ENCODE data around the gene PRUNE2. TPM values are rescaled to one million over a fixed set of nuclear protein-coding genes. Genes with fewer than 3 reads are reported as not detected.
"Not testable (repeated sequence)": the region's sequence is repeated elsewhere in the genome, so short reads cannot be mapped to it uniquely, and the experiment has no call there.

Gene PRUNE2
- total and polyA plus RNA-seq, 7 experiments from 2014 or later: 0.78 to 1.6 TPM; not detected in 5

DNA sequence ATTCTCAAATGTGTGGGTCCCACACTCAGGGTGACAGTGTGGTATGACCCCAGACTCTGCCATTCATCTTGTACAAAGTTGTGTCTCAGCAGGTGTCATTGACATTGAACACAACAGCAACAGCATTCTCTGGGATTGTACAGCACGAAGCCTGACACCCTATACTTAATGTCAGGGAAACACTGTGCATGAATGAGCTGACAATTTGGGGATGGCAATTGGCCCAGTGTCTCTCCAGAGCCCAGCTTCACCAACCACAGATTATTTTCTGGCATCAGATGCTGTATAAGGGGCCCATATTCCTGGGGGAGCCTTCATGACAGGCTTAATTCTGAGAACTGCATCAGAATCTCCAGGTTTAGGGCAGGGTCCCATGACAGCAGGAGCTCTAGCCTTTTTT is 303.7 kb downstream of the PRUNE2 start:
- Histone ChIP-seq H3K36me3 (ENCODE audit: control insufficient read depth in 2 of 3, insufficient read depth in 3 of 3, low read length in 3 of 3) (no peaks in the 10 kb centered on the region), H3K9me3 (ENCODE audit: control insufficient read depth in 2 of 3, low read length in 3 of 3) (no peaks in the 10 kb centered on the region), H3K4me3 (ENCODE audit: low read length) (no peak overlapping the region), H3K27ac (ENCODE audit: low read depth, low read length) (no peak overlapping the region), H3K4me1 (ENCODE audit: control insufficient read depth in 2 of 2, insufficient read depth in 2 of 2, low read length in 2 of 2) (no peaks in the 10 kb centered on the region), H3K27me3 (ENCODE audit: control insufficient read depth in 2 of 2, insufficient read depth in 2 of 2, low read length in 2 of 2) (no peaks in the 10 kb centered on the region)
- intact Hi-C loops (cut with micrococcal nuclease): no loop called here
- Mint-ChIP-seq H3K9me3 (peaks cover 0 to 2% (median 0%) of the 10 kb centered on the region in 11 donors), H3K4me3 (no peak overlapping the region), H3K4me1 (peaks cover 0 to 6% (median 0%) of the 10 kb centered on the region in 7 donors), H3K27ac (no peak overlapping the region), H3K27me3 (peaks cover 4 to 22% (median 13%) of the 10 kb centered on the region in 5 donors), H3K36me3 (no peaks in the 10 kb centered on the region)
- ChIA-PET CTCF (no interaction called here), POLR2A (no interaction called here)
- DNase-seq: no peak
- no peak for ATAC-seq

DNA sequence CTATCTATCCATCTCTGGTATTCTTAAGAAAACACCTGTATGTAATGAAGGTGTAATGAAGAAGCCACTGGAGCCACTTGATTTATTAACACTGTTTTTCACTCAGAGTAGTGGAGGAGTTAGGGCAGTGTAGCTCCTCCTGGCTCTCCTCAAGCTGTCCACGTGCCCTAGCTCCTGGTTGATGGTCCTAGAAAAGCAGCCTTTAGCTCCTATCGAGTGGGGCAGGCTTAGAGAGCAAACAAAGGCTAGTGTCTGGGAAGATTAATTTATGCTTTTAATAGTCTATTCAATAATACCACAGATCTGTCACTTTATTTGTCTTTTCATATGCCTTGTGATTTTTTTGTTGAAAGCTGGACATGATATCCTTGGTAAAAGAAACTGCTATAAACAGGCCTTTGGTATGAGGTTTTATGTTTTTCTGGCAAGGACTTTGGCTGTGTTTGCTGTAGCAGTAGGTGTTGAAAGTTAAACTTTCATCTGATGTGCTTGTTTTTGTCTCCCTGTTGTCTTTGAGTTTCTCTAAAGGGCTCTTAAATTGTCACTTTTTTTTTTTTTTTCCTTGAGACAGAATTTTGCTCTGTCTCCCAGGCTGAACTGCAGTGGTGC is 305.8 kb downstream of the PRUNE2 start:
- intact Hi-C loops (cut with micrococcal nuclease): no loop called here
- H3K27ac Mint-ChIP-seq: no peak overlapping the region
- Histone ChIP-seq H3K4me3 (ENCODE audit: low read length) (no peak overlapping the region), H3K27ac (ENCODE audit: low read depth, low read length) (no peak overlapping the region), H3K27me3 (ENCODE audit: control insufficient read depth in 2 of 2, insufficient read depth in 2 of 2, low read length in 2 of 2) (no peaks in the 10 kb centered on the region), H3K36me3 (ENCODE audit: control insufficient read depth in 2 of 3, insufficient read depth in 3 of 3, low read length in 3 of 3) (no peaks in the 10 kb centered on the region), H3K9me3 (ENCODE audit: control insufficient read depth in 2 of 3, low read length in 3 of 3) (no peaks in the 10 kb centered on the region), H3K4me1 (ENCODE audit: control insufficient read depth in 2 of 2, insufficient read depth in 2 of 2, low read length in 2 of 2) (no peaks in the 10 kb centered on the region)
- H3K9me3 Mint-ChIP-seq: peaks cover 0 to 2% (median 0%) of the 10 kb centered on the region in 11 donors
- DNase-seq (no peak), ATAC-seq (no peak)
- POLR2A ChIA-PET: no interaction called here
- peaks cover 4 to 23% (median 10%) of the 10 kb centered on the region in 5 donors for H3K27me3 Mint-ChIP-seq
- peaks cover 0 to 6% (median 0%) of the 10 kb centered on the region in 7 donors for H3K4me1 Mint-ChIP-seq
- no peak overlapping the region for H3K4me3 Mint-ChIP-seq
- CTCF ChIA-PET: no interaction called here
- H3K36me3 Mint-ChIP-seq: no peaks in the 10 kb centered on the region

DNA sequence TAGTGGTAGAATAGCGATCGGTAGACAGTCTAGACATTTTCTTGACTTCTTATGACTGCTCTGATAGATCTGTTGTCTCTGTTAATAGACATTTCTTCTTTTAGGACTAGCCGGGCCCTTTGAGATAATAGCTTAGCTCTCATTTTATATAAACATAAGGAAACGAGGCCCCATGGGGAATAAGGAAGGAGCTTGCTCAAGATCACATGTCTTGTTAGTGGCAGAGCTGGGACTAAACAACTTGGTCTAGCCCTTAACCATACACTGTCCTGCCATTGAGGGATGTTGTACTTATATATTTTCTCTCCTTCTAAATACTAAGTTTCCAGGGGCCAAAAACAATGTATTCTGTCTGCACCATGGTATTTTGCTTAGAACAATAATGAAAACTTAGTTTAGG is 306.9 kb downstream of the PRUNE2 start:
- POLR2A ChIA-PET: no interaction called here
- no peaks in the 10 kb centered on the region for H3K36me3 Mint-ChIP-seq
- Histone ChIP-seq H3K4me3 (ENCODE audit: low read length) (no peak overlapping the region), H3K27ac (ENCODE audit: low read depth, low read length) (no peak overlapping the region), H3K27me3 (ENCODE audit: control insufficient read depth in 2 of 2, insufficient read depth in 2 of 2, low read length in 2 of 2) (no peaks in the 10 kb centered on the region), H3K9me3 (ENCODE audit: control insufficient read depth in 2 of 3, low read length in 3 of 3) (no peaks in the 10 kb centered on the region), H3K4me1 (ENCODE audit: control insufficient read depth in 2 of 2, insufficient read depth in 2 of 2, low read length in 2 of 2) (no peaks in the 10 kb centered on the region), H3K36me3 (ENCODE audit: control insufficient read depth in 2 of 3, insufficient read depth in 3 of 3, low read length in 3 of 3) (no peaks in the 10 kb centered on the region)
- intact Hi-C loops (cut with micrococcal nuclease): no loop called here
- no peak overlapping the region for H3K27ac Mint-ChIP-seq
- peaks cover 0 to 2% (median 0%) of the 10 kb centered on the region in 11 donors for H3K9me3 Mint-ChIP-seq
- no peak overlapping the region for H3K4me3 Mint-ChIP-seq
- no peak for DNase-seq
- H3K4me1 Mint-ChIP-seq: peaks cover 0 to 6% (median 0%) of the 10 kb centered on the region in 7 donors
- no peak for ATAC-seq
- CTCF ChIA-PET: no interaction called here
- H3K27me3 Mint-ChIP-seq: peaks cover 4 to 31% (median 10%) of the 10 kb centered on the region in 5 donors

DNA sequence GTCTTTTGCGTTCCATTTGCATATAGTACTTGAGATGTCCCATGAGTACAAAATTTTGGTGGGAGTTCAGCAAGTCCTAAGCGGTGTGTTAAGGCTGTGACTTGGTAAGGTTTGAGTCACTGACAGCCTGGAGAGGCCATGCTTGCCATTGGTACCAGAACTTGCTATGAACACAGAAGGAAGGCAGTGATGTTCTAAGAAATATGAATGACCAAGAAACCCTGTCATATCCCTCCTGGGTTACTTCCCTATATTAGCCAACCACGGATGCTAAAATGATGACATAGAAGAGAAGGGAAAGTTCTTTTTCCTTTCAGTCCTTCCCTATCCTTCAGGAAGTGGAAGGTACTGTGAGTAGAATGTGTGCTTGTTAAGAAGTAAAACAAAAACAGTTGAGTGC is 310.3 kb downstream of the PRUNE2 start:
- intact Hi-C loops (cut with micrococcal nuclease): no loop called here
- no peak overlapping the region for H3K4me3 Mint-ChIP-seq
- Histone ChIP-seq H3K4me1 (ENCODE audit: control insufficient read depth in 2 of 2, insufficient read depth in 2 of 2, low read length in 2 of 2) (no peaks in the 10 kb centered on the region), H3K27ac (ENCODE audit: low read depth, low read length) (no peak overlapping the region), H3K27me3 (ENCODE audit: control insufficient read depth in 2 of 2, insufficient read depth in 2 of 2, low read length in 2 of 2) (no peaks in the 10 kb centered on the region), H3K36me3 (ENCODE audit: control insufficient read depth in 2 of 3, insufficient read depth in 3 of 3, low read length in 3 of 3) (no peaks in the 10 kb centered on the region), H3K4me3 (ENCODE audit: low read length) (no peak overlapping the region), H3K9me3 (ENCODE audit: control insufficient read depth in 2 of 3, low read length in 3 of 3) (no peaks in the 10 kb centered on the region)
- ATAC-seq (peak; percentile 84), DNase-seq (no peak)
- H3K27me3 Mint-ChIP-seq: peaks cover 0 to 32% (median 15%) of the 10 kb centered on the region in 5 donors
- peaks cover 0 to 17% (median 0%) of the 10 kb centered on the region in 7 donors for H3K4me1 Mint-ChIP-seq
- ChIA-PET CTCF (no interaction called here), POLR2A (no interaction called here)
- no peak overlapping the region for H3K27ac Mint-ChIP-seq
- H3K9me3 Mint-ChIP-seq: peaks cover 0 to 2% (median 0%) of the 10 kb centered on the region in 11 donors
- H3K36me3 Mint-ChIP-seq: peaks cover 0 to 1% (median 0%) of the 10 kb centered on the region in 5 donors

DNA sequence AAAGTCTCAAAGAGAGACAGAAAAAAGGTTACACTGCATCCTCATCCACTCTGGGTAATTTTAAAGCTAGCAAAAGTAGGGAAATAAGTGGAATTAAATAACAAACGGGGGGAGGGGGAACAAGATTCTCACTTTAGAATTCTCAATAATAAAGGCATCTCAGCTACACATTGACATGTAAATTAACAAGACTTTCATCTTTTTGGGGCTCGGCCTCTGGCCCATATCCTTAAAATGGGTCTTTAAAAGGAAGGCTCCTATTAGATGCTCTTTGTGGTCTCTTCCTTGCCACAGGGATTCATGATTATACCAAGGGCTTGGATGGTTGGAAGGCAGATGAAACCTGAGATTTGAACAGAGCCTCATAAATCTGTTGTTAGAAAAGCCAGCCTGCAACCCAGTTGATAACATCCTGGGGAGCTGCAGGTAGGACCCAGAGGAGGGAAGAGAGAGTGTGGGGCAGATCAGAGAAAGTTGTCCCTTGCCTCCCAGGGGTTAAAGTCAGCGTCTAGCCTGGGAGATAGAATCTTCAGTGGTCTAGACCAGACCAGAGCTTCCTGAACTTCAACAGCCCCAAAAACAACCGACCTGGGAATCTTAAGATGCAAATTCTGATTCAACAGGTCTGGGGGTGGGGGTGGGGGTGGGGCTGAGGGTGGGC is 311.0 kb downstream of the PRUNE2 start:
- ATAC-seq (no peak), DNase-seq (no peak)
- H3K4me3 Mint-ChIP-seq: no peak overlapping the region
- ChIA-PET POLR2A (interaction anchor here (0.8 kb wide), 1 partner anchor 40 kb away, joined by 3 read pairs; no protein-coding TSS in a partner anchor), CTCF (no interaction called here)
- no peaks in the 10 kb centered on the region for H3K36me3 ChIP-seq (ENCODE audit: control insufficient read depth in 2 of 3, insufficient read depth in 3 of 3, low read length in 3 of 3)
- no peaks in the 10 kb centered on the region for H3K9me3 ChIP-seq (ENCODE audit: control insufficient read depth in 2 of 3, low read length in 3 of 3)
- H3K36me3 Mint-ChIP-seq: peaks cover 0 to 1% (median 0%) of the 10 kb centered on the region in 5 donors
- intact Hi-C loops (cut with micrococcal nuclease): no loop called here
- no peak overlapping the region for H3K27ac ChIP-seq (ENCODE audit: low read depth, low read length)
- peaks cover 0 to 2% (median 0%) of the 10 kb centered on the region in 11 donors for H3K9me3 Mint-ChIP-seq
- H3K4me1 Mint-ChIP-seq: peaks cover 0 to 17% (median 0%) of the 10 kb centered on the region in 7 donors
- H3K27ac Mint-ChIP-seq: no peak overlapping the region
- H3K4me1 ChIP-seq (ENCODE audit: control insufficient read depth in 2 of 2, insufficient read depth in 2 of 2, low read length in 2 of 2): no peaks in the 10 kb centered on the region
- peaks cover 0 to 34% (median 17%) of the 10 kb centered on the region in 5 donors for H3K27me3 Mint-ChIP-seq
- no peaks in the 10 kb centered on the region for H3K27me3 ChIP-seq (ENCODE audit: control insufficient read depth in 2 of 2, insufficient read depth in 2 of 2, low read length in 2 of 2)
- no peak overlapping the region for H3K4me3 ChIP-seq (ENCODE audit: low read length)

DNA sequence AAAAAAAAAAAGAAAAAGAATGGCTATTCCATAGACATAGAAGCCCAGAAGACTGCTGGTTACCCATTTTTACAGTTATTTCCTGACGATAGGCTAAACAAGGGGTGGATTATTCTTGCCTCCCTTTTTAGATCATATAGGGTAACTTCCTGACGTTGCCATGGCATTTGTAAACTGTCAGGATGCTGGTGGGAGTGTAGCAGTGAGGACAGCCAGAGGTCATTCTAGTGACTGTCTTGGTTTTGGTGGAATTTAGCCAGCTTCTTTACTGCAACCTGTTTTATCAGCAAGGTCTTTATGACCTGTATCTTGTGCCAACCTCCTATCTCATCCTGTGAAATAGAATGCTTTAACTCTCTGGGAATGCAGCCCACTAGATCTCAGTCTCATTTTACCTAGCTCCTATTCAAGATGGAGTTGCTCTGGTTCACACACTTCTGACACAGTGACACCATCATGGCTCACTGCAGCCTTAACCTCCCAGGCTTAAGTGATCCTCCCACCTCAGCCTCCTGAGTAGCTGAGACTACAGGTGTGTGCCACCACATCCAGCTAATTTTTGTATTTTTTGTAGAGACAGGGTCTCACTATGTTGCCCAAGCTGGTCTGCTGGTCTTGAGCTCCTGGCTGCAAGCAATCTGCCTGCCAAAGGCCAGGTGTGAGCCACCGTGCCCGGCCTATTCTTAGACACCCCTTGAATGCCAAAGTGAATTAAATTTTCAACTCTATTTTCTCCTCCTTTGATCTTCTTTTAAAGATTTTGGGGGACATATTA is 311.8 kb downstream of the PRUNE2 start:
- H3K9me3 Mint-ChIP-seq; H3K27me3 ChIP-seq (ENCODE audit: control insufficient read depth in 2 of 2, insufficient read depth in 2 of 2, low read length in 2 of 2); H3K9me3 ChIP-seq (ENCODE audit: control insufficient read depth in 2 of 3, low read length in 3 of 3); intact Hi-C loops (cut with micrococcal nuclease); ATAC-seq; CTCF ChIA-PET; H3K4me3 ChIP-seq (ENCODE audit: low read length); H3K4me1 ChIP-seq (ENCODE audit: control insufficient read depth in 2 of 2, insufficient read depth in 2 of 2, low read length in 2 of 2); H3K4me3 Mint-ChIP-seq; H3K27ac ChIP-seq (ENCODE audit: low read depth, low read length); H3K36me3 Mint-ChIP-seq; DNase-seq; H3K36me3 ChIP-seq (ENCODE audit: control insufficient read depth in 2 of 3, insufficient read depth in 3 of 3, low read length in 3 of 3); H3K27ac Mint-ChIP-seq: not testable (repeated sequence)
- H3K27me3 Mint-ChIP-seq: peaks cover 0 to 34% (median 17%) of the 10 kb centered on the region in 5 donors
- H3K4me1 Mint-ChIP-seq: peaks cover 0 to 17% (median 0%) of the 10 kb centered on the region in 7 donors
- POLR2A ChIA-PET: interaction anchor here (0.8 kb wide), 1 partner anchor 41 kb away, joined by 3 read pairs; no protein-coding TSS in a partner anchor

Data from naive thymus-derived CD4-positive, alpha-beta T cell (primary cell).